SU-DHL-6 (cell line): ENCODE results near the gene DYNC2H1.

ENCODE experiments used
- CTCF ChIP-seq: fragments of 200-600 bp; sonication (generic); IDR thresholded peaks from one replicate; pipeline ENCODE4 v1.5.1; 2017; ENCODE audit warnings: antibody characterized with exemption, mild to moderate bottlenecking, low read length, moderate library complexity; ENCODE audit not compliant: insufficient read depth, poor library complexity, severe bottlenecking
- EZH2phosphoT487 ChIP-seq: fragments of 200-600 bp; sonication (generic), shearing (Covaris generic); conservative IDR thresholded peaks from 2 replicates; pipeline ENCODE4 v1.6.1; 2018; ENCODE audit warnings: mild to moderate bottlenecking, antibody characterized with exemption, low read length, moderate library complexity, mixed read lengths

GRCh38 chr11:103125462-103125861 lies 16.2 kb downstream of the DYNC2H1 start:
- TF ChIP-seq CTCF: no peak
- TF ChIP-seq EZH2phosphoT487: no peak
